GM21381 (cell line): Measurements from ENCODE around the gene WSCD1.

Source experiments
- ATAC-seq: cut with Tn5 transposase; IDR thresholded peaks from one replicate; pipeline ENCODE4 v1.9.1; 2021; ENCODE audit warnings: mild to moderate bottlenecking, moderate library complexity; ENCODE audit not compliant: unreplicated experiment

The WSCD1 gene

DNA sequence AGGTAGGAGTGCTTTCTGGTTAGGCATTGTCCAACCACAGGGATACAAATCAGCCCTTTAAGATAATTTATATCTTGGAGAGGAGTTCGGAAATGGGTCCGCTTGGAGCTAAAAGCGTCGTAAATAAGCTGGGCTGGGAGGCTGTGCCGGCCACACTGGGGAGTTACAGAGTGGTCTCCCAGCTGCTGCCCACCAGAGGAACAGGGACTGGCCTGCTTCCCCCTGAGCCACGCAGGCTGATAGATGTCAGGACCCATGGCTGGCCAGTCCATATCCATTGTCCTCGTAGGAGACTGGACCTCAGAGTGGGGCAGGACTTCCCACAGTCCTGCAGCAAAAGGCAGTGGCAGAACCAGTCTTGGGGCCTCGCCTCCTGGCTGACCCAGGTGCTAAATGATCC, 12.6 kb upstream of the WSCD1 start:
- ATAC-seq, result no peak

DNA sequence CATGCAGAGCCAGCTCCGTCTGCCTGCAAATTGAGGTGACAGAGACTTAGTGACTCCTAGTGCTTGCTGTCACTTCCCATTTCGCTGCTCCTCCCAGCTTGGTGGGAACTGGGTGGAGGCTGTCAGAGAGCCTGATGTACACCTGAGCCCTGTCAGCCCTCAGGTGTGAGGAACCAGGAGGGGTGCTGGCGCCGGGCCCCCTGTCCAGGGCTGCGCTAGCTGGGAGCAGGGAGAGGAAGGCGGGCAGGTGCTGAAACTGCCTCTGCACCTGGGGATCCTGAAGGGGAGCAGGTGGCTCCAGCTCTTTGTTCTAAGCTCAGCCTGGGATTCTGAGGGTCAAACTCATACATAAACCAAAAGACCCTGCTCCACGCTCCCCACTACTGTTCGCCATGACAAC, 10.8 kb upstream of the WSCD1 start:
- ATAC-seq, result no peak

DNA sequence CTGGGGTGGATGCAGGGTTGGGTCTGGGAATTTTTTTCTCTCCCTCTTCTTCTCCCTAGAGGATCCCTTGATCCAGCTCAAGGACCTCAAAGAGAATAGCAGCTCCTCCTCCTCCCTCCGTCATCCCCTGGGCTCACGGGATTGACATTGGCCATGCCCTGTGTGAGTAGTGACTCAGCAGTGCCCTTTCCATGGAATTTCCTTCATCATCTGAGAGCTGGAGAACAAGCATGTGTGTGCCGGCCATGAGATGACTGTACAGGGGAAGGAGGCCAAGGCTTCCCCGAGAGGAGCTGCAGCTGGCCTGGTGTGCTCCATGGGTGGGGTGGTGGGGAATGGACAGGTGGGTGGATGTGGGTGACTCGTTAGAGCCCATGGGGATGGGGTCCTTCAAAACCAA, 8.9 kb upstream of the WSCD1 start:
- no peak for ATAC-seq

DNA sequence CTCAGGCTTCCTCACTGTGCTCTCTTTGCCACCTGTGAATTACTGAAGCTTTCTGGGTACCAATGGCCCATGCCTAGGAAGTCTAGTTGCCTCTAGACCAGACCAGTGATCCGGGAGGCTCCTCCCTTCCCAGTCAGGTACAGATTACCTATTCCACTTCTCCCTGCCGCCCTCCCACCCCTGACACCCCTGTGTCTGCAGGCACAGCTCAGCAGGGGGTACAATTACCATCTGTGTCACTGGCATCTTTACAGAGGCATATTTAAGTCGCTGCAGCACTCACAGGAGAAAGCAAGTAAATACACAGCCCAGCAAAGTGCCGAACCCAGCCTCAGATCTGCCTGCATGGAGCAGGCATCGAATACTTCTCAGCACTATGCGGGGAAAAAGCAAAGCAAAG, 5.3 kb upstream of the WSCD1 start:
- ATAC-seq, result no peak

DNA sequence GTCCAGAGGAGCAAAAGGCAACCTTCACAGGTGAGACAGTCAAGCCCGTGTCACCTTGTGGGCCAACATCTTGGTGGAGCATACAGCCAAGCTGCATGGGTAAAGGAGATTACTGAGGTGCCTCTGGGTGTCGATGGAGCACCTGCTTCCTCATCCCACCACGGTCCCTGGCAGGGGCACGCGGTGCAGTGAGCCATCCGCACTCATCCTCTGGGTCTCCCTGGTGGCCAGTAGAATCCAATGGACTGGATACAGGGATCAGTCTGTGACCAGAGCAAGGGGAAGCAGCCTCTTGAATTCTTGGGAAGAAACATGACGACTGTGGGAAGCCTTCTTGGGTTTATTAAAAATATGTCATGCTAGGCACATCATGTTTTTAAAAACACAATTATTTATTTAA, 4.8 kb upstream of the WSCD1 start:
- no peak for ATAC-seq

DNA sequence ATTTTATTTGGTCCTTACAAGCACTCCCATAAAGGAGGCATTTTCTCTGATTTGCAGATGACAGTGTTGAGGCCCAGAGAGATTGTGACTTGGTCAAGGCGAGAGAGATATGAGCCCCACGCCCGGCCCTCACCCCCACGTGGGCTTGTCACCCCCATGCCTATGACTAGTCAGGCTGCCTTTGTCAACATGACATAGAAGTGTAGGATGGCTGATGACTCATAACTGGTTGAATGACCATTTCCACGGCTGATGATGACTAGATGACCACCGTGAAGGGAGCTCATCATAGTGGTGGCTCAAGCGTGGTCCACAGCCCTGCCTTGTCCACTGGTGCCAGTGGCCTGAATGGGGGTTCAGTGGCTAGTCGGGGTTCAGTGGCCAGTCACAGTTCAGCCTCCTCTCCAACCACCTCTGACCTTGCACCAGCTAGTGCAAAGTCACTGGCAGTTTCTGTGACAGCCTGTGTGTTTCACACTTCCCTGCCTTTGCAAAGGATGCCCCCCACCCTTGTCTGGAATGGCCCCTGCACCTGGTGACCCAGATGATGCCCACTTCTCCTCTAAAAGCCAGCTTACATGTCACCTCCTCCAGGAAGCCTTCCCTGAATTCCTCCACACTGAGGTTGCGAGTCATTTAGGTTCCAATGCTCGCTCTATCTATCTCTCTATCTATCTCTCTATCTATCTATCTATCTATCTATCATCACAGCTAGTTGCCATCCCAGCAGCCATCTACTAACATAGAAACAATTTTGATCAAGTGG, 3.8 kb upstream of the WSCD1 start:
- ATAC-seq, result no peak

DNA sequence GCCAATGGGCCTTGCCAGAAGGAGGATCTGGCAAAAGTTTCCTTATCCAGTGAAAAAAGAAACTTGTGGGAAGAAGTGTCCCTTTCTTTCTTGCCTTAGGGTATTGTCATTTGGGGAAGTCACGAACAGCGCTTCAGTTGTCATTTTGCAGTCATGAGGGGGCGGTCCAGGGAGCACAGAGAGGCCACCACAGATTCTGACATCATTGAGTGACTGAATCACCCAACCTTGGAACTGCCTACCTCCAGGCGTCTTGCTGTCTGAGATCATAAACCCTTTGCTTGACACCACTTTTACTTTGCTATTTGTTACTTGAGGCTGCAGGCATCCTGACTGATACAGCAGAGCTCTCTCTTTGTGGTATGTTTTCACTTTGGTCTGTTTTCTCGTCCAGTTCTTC, 3.1 kb upstream of the WSCD1 start:
- ATAC-seq, result no peak

DNA sequence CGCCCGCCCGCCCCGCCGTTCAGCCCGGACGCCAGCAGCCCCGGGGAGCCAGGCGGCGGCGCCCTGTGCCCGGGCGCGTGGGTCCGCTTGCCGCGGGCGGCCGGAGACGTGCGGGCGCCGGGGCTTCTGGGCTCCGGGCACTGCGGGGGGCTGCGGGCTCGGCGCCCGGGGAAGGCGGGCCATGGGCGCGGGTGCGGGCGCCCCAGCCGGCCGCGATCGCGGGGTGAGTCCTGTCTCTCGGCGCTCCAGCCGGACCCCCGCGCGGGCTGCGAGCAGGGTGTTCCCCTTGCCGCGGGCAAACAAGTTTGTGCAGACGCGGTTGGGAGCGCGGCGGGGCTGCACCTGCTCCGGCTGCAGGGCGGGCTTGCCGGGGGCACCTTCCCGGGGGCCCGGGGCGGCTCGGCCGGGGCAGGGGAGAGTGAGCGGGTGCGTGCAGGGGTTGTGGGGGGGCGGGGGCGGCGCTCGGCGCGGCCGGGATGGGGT, 292 bp downstream of the WSCD1 start:
- no peak for ATAC-seq

DNA sequence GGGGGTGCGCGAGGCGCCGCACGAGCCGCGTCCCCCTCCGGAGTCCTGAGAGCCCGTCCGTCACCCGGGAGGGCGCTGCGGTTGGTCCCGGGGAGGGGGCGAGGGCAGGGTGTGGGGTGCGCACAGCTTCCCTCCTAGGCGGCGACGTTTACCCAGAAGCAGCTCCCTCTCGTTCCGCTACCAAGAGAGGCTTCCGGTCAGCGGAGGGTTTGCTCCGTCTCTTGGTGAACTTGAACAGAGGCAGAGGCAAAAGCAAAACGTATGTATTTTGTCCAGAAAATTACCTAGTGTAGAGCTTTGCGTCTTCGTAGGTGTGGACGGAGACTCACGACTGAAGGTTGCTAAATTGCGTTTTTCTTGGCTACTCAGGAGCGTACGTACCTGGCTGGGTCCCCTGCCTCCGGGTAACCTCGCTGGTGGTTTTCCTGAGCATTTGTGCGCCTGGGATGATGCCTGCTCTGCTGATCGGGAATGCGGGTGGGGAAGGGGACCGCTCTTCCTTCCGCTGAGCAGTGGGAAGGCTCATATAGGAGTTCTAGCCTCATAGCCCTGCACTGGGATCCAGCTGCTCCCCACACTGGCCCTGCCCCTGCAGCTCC, 833 bp downstream of the WSCD1 start:
- ATAC-seq, result no peak

DNA sequence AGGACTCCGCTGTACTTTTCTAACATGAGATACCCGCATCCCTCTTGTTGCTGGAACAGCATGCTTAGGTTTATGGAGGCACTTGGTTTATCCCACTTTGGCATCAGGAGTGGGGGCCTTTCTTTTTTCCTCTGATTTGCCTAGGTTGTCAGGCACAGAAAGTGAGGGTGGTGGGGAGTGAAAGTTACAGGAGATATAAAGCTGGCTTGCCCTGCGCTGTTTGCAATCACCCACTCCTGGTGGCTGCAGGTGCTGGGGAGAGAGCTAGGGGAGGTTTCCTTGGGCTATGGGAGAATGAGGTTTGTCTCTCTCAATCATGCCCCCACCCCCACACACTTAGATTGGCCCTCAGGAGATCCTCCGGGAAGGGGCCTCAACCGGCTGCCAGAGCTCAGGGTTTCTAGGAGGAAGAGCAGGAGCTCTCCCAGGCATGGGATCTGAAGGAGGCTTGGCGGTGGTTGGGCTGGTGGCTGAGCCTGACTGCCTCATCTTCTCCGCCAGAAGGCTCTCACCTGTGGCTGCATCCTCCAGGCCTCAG, 1.4 kb downstream of the WSCD1 start:
- ATAC-seq, result no peak

DNA sequence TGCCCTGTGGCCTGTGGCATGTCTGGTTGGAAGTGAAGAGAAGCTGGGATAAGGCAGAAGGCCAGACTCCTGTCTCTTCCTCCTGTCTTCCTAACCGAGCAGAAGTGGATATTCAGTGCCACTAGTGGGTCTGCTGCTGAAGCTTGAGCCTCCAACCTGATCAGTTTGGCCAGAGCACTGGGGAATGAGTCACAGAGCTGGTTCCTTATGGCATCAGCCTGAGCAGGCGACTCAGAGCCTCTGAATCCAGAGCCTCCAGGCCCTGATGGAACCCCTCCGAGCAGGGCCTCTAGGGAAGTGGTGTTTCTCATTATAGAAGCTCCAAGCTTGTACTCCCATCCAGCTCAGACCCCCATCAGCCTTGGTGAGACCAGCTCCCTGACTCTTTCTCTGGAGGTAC, 2.0 kb downstream of the WSCD1 start:
- ATAC-seq, result no peak

DNA sequence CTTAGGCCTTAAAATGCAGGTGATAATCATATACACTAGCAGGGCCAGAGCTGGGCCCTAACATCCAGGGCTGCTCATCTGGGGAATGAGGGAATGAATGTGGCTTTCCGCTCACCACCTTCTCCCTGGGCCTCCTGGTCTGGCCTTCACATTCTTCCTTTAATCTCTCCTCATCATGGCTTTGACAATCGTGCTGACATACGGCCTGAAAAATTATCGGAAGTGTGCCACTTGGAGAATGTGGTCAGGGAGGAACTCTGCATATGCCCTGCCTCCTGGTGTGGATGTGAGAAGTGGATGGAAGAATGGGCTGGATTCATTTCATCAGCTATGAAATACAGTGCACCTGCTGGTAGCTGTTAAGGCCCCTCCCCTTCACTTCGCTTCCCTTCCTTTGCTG, 2.4 kb downstream of the WSCD1 start:
- no peak for ATAC-seq

DNA sequence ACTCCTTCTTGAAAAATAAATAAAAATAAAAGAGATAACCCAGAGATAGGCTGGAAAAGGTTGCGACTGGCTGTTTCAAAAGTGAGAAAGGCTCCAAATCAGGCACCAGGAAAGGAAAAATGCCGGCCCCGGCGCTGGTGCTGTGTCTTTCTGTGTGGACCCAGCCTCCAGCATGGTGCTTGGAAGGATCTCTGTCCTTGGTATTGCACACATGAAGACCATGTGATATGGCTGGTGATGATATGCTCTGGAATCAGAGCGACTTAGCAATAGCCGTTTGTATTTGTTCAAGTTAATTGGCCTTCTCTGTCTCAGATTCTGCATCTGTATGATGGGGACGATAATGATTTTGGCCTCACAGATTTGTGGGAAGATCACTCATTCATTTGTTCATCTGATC, 3.4 kb downstream of the WSCD1 start:
- ATAC-seq, result no peak

DNA sequence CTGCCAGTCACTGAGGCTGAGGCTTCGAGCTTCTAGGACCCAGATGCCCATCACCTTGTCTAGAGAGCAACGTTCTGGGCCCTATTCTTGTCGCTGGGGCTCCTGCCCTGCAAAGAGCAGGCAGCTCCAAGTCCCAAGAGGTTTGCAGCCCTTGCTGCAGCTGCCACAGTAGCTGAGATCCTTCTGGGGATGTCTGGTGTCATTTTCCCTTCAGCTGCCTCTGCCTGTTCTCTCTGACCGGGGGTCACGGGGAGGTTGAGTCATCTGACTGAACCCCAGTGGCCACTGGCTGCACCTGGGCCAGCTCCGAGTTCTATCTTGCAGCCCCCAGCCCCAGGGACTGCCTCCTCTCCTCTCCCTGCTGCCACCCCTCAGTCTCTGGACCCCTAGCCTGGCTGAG, 4.9 kb downstream of the WSCD1 start:
- ATAC-seq, result no peak

DNA sequence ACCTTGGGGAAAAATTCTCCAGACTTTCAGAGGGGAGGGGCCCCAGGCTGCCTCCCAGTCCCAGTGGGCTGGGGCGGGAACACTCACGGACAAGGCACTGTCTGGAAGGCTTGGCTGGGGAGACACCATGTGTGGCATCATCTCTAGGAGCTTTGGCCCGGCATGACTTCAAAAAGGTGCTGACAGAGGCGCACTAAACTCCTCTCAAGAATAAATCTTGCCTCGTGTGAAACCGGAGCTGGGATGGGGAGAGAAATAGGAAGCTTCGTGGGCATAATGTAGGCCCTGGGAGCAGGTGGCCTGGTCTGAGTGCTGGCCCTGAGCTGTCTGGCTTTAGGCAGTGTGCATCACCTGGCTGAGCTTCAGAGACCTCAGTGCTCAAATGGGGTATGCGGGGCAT, 5.7 kb downstream of the WSCD1 start:
- ATAC-seq, result no peak

DNA sequence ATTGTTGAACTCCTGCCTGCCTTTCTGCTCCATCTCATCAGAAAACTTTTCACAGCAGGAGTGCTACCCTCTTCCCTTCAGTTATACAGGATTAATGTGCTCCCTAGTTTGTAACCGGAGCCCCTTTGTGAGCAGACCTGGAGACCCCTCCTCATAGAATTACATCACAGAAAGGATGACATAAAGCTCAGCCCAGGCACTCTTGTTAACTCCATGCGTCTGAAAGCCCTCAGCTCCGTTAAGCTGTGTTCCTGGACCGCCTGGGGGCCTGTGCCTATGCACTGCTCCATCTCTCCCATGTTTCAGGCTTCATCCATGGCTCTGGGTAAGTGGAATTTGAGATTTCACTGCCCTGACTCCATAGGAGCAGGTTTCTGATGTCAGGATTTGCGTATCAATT, 7.6 kb downstream of the WSCD1 start:
- ATAC-seq, result no peak

DNA sequence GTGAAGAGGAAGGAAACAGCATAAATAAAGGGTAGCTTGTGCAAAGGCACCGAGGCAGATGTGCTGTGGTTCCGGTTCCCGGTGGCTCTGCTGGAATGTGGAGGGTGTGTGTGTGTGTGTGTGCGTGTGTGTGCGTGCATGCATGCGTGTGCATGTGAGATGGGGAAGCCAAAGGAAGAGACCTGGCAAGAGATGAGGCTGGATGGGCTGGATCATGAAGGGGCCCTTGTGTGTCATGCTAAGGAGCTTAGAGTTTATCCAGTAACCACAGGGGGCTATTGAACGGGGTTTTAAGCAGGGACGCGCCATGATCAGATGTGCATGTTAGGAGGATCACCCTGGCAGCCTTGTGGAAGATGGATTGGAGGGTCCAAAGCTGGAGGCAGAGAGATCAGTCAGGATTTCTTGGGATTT, 8.3 kb downstream of the WSCD1 start:
- no peak for ATAC-seq

DNA sequence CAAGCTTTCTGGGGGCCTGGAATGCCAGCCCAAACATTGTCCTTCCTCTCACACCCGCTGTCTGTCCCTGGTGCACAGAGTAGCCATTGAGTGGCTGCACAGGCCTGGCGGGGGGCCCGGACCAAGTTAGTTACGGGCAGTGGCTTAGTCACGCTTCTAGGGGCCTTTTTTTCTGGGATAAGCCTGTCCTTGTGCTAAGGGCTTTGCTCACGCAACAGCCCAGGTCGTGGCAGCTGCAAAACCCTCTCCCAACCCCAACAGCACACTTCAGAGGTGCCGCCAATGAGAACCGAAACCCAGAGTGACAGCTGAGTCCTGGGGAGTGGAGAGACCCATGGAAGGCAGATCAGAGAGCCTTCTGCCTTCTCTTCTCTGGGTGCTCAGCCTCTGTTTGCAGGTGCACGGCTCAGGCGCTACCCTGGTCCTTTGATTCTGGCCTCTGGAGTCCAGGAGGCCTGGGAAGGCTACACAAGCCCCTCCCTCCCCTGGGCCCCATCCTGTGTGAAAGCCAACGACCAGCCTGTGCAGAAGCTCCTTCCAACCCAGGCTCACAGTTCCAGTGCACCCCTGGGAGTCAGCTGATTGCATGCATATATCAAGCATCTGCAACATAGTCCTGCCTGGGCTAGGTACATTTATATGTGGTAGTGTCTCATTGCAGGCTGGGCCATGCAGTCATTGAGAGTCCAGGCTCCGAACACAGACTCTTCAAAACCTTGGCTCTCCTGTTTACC, 9.1 kb downstream of the WSCD1 start:
- ATAC-seq, result no peak

DNA sequence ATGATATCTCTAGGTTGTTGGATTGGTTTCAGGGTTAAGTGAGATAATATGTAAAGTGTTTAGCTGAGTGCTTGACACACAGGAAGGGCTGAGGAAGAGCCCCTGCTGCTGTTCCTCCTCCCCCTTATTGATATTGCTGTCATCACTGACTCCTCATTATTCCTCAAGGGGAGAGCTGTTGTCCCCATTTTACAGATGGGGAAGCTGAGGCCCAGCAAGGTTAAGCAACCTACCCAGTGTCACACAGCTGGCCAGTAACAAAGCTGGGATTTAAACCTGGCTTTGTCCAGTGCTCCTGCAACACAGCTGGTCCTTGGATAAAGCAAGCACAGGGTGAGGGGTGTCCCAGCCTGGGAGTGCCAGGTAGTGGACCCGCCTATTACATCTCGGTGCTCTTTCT, 9.8 kb downstream of the WSCD1 start:
- no peak for ATAC-seq

DNA sequence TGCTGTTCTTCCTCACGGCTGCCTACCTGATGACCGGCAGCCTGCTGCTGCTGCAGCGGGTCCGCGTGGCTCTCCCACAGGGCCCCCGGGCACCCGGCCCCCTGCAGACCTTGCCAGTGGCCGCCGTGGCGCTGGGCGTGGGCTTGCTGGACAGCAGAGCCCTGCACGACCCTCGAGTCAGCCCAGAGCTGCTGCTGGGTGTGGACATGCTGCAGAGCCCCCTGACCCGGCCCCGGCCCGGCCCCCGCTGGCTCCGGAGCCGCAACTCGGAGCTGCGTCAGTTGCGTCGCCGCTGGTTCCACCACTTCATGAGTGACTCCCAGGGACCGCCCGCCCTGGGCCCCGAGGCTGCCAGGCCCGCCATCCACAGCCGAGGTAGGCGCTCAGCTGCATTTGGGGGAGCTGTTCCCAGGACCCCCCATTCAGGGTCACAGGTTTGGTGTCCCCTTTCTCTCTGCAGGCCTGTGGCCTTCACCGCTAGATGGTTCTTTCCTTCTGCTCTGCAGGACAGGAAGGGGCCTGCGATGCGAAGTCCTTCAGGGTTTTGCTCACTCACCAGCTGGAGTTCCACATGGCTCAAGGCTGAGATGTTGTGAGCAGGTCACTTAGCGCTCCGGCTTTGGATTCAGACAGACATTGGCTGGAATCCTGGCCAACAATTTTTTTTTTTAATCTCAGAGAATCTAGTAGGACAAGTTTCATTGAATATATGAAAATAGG, 10.7 kb downstream of the WSCD1 start:
- ATAC-seq, result no peak

DNA sequence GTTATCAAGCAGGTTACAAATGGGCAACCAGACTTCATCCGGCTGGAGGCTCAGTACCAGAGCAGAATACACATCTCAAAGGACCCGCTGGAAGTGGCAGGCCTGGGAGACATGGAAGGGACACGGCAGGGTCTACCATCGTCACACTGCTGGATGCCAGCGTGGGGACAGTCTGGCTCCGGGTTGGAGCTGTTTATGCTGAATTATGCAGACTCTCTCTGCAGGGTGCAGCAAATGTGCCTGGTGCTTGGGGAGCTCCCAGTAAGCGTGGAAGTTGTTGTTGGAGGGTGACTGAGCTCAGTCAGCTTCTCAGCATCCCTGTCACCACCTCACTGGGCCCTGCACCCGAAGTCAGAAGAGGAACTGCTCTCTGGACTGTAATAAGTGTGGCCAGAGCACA, 12.2 kb downstream of the WSCD1 start:
- ATAC-seq, result no peak
